Loucy (cell line): ENCODE results near the gene AVPR2.

ENCODE experiments used
- H2AFZ ChIP-seq: fragments of 200-600 bp; sonication (generic); 2 replicates; pipeline ENCODE4 v1.6.0; 2016; ENCODE audit warnings: antibody characterized with exemption, mild to moderate bottlenecking, low read length, moderate library complexity
- H3F3A ChIP-seq: fragments of 200-600 bp; 2 replicates; pipeline ENCODE4 v1.6.0; 2016; ENCODE audit warnings: antibody characterized with exemption, low read depth, mild to moderate bottlenecking
- H3K27me3 ChIP-seq: fragments of 200-600 bp; sonication (generic); 2 replicates; pipeline ENCODE4 v1.6.1; 2014; ENCODE audit warnings: low read length, mild to moderate bottlenecking; ENCODE audit not compliant: insufficient read depth, poor library complexity, severe bottlenecking
- H3K36me3 ChIP-seq: fragments of 200-600 bp; sonication (generic); 2 replicates; pipeline ENCODE4 v1.6.1; 2016; ENCODE audit warnings: low read length; ENCODE audit not compliant: insufficient read depth
- H3K4me1 ChIP-seq: fragments of 200-600 bp; sonication (generic); 2 replicates; pipeline ENCODE4 v1.5.1; 2014; ENCODE audit warnings: low read length, mild to moderate bottlenecking; ENCODE audit not compliant: insufficient read depth, poor library complexity, severe bottlenecking
- H3K4me2 ChIP-seq: fragments of 200-600 bp; sonication (generic); 2 replicates; pipeline ENCODE4 v1.6.0; 2014; ENCODE audit warnings: antibody characterized with exemption, low read length, low read depth, mild to moderate bottlenecking; ENCODE audit not compliant: poor library complexity, severe bottlenecking
- H3K4me3 ChIP-seq: fragments of 200-600 bp; sonication (generic); 2 replicates; pipeline ENCODE4 v1.5.1; 2014; ENCODE audit warnings: low read length, mild to moderate bottlenecking, mixed read lengths; ENCODE audit not compliant: poor library complexity, severe bottlenecking
- H3K79me2 ChIP-seq: fragments of 200-600 bp; sonication (generic); 2 replicates; pipeline ENCODE4 v1.6.1; 2014; ENCODE audit warnings: low read length; ENCODE audit not compliant: insufficient read depth
- H3K9ac ChIP-seq: fragments of 200-600 bp; sonication (generic); 2 replicates; pipeline ENCODE4 v1.6.0; 2014; ENCODE audit warnings: mild to moderate bottlenecking, low read depth, low read length, moderate library complexity; ENCODE audit not compliant: poor library complexity, severe bottlenecking
- H3K9me2 ChIP-seq: fragments of 200-600 bp; sonication (generic); replicated peaks from 2 replicates; pipeline ENCODE4 v1.6.1; 2016; ENCODE audit warnings: low read depth, low read length, mixed read lengths
- H3K9me3 ChIP-seq: fragments of 200-600 bp; sonication (generic); 2 replicates; pipeline ENCODE4 v1.6.1; 2014; ENCODE audit warnings: mild to moderate bottlenecking, antibody characterized with exemption, low read length, low read depth; ENCODE audit not compliant: insufficient read depth
- H4K20me1 ChIP-seq: fragments of 200-600 bp; sonication (generic); 2 replicates; pipeline ENCODE4 v1.6.0; 2014; ENCODE audit warnings: antibody characterized with exemption, low read length, mild to moderate bottlenecking; ENCODE audit not compliant: insufficient read depth, poor library complexity, severe bottlenecking
- EZH2phosphoT487 ChIP-seq: fragments of 200-600 bp; IDR thresholded peaks from 2 replicates; pipeline ENCODE4 v1.6.1; 2018; ENCODE audit warnings: antibody characterized with exemption, mild to moderate bottlenecking, moderate library complexity, borderline replicate concordance
- TF ChIP-seq, protein P1 (sequence below): fragments of 200-600 bp; sonication (generic); conservative IDR thresholded peaks from 2 replicates; pipeline ENCODE4 v1.5.1; 2014; ENCODE audit warnings: mild to moderate bottlenecking, antibody characterized with exemption, low read length

The AVPR2 gene

GRCh38 chrX:153917869-153918268 lies 13.4 kb downstream of the AVPR2 start:
- TF ChIP-seq, protein P1, sequence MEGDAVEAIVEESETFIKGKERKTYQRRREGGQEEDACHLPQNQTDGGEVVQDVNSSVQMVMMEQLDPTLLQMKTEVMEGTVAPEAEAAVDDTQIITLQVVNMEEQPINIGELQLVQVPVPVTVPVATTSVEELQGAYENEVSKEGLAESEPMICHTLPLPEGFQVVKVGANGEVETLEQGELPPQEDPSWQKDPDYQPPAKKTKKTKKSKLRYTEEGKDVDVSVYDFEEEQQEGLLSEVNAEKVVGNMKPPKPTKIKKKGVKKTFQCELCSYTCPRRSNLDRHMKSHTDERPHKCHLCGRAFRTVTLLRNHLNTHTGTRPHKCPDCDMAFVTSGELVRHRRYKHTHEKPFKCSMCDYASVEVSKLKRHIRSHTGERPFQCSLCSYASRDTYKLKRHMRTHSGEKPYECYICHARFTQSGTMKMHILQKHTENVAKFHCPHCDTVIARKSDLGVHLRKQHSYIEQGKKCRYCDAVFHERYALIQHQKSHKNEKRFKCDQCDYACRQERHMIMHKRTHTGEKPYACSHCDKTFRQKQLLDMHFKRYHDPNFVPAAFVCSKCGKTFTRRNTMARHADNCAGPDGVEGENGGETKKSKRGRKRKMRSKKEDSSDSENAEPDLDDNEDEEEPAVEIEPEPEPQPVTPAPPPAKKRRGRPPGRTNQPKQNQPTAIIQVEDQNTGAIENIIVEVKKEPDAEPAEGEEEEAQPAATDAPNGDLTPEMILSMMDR, result no peak
- TF ChIP-seq EZH2phosphoT487, result no peak
- Histone ChIP-seq H3K79me2 (peaks cover 26% of the 10 kb centered on the region), H2AFZ (no peak overlapping the region), H3K9me3 (no peaks in the 10 kb centered on the region), H3K9me2 (no peaks in the 10 kb centered on the region), H3K4me1 (no peaks in the 10 kb centered on the region), H3K27me3 (no peaks in the 10 kb centered on the region), H3F3A (no peaks in the 10 kb centered on the region), H4K20me1 (peaks cover 8% of the 10 kb centered on the region), H3K9ac (no peak overlapping the region), H3K36me3 (peaks cover 13% of the 10 kb centered on the region; the same call in 1 of the 2 replicates), H3K4me2 (no peak overlapping the region), H3K4me3 (no peak overlapping the region)

DNA sequence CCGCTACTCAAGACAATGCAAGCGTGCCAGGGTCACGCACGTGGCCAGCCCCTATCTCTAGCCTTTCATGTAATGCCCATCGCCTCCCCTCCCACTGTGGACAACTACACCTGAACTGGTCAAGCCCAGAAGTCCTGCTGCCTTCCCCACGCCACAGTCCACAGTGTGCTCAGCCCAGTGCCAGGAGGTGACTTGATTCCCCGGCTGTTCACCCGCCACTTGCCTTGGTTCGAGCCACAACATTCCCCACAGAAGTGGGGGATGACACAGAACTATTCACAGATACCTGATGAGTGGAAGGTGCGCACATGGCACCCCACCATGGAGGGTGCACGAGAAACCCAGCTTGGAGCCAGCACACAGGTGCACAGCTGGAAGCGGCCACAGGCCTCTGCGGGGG lies 14.8 kb downstream of the AVPR2 start:
- peaks cover 14% of the 10 kb centered on the region for H4K20me1 ChIP-seq
- H3K9me3 ChIP-seq, result no peaks in the 10 kb centered on the region
- no peak overlapping the region for H3K9ac ChIP-seq
- no peak overlapping the region for H3K4me3 ChIP-seq
- H3K4me1 ChIP-seq, result peaks cover 3% of the 10 kb centered on the region
- H2AFZ ChIP-seq, result no peak overlapping the region
- peaks cover 7% of the 10 kb centered on the region; the same call in 1 of the 2 replicates for H3K36me3 ChIP-seq
- peaks cover 40% of the 10 kb centered on the region for H3K79me2 ChIP-seq
- H3K27me3 ChIP-seq, result no peaks in the 10 kb centered on the region
- H3K4me2 ChIP-seq, result no peak overlapping the region
- no peaks in the 10 kb centered on the region for H3F3A ChIP-seq
- H3K9me2 ChIP-seq, result no peaks in the 10 kb centered on the region
- TF ChIP-seq, protein P1, result no peak
- TF ChIP-seq EZH2phosphoT487, result no peak

DNA sequence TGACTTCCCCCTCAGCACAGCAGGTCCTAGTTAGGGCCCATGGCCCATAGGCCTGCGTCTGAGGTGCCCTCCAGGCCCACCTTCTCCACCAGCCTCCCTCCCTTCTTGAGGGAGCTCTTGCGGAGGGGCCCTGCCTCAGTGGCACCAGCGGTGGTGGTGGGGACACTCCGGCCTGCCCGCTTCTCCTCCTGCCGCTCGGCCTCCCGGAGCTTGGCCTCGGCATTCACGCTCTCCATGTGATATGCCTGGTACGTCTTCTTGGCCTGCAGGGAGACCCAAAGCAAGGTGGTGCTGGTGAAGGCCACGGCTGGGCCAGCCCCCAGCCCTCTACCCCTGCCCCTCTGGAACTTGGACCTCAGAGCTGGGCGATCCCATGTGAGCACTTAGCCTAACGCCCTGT lies 16.1 kb downstream of the AVPR2 start:
- H3F3A ChIP-seq, result no peaks in the 10 kb centered on the region
- peaks cover 3% of the 10 kb centered on the region for H3K4me1 ChIP-seq
- no peak overlapping the region for H3K9ac ChIP-seq
- H3K27me3 ChIP-seq, result no peaks in the 10 kb centered on the region
- H3K9me2 ChIP-seq, result no peaks in the 10 kb centered on the region
- no peak overlapping the region for H3K4me2 ChIP-seq
- peaks cover 7% of the 10 kb centered on the region; the same call in 1 of the 2 replicates for H3K36me3 ChIP-seq
- H3K4me3 ChIP-seq, result no peak overlapping the region
- no peak for TF ChIP-seq EZH2phosphoT487
- TF ChIP-seq, protein P1, result no peak
- peaks cover 53% of the 10 kb centered on the region for H3K79me2 ChIP-seq
- H4K20me1 ChIP-seq, result peaks cover 14% of the 10 kb centered on the region
- no peaks in the 10 kb centered on the region for H3K9me3 ChIP-seq
- H2AFZ ChIP-seq, result no peak overlapping the region
